ENCODE measurements around the gene RNASE9. TPM values are rescaled to one million over a fixed set of nuclear protein-coding genes. Genes with fewer than 3 reads are reported as not detected.

The RNASE9 gene
- total RNA-seq (2022; extraction: Qiagen RNA extraction; ENCODE audit: low read depth): not detected in 5 replicates

GRCh38 chr14:20560961-20561360 lies at the start of gene RNASE9:
TSS of gene RNASE9 (minus strand) at chr14:20561047.

GRCh38 chr14:20591235-20591634 lies 30.4 kb upstream of the RNASE9 start, which contains the start of gene RNASE12:
TSS of gene RNASE12 (minus strand) at chr14:20591376. CDS start at chr14:20590723, 653 bp downstream.

GRCh38 chr14:20587489-20588154 lies 26.8 kb upstream of the RNASE9 start, which contains the start of gene RNASE11:
TSS of gene RNASE11 (minus strand) at chr14:20588001.

Other genes with a start within 250 kb of the RNASE9 start
- gene CCNB1IP1, start 227.8 kb downstream of the RNASE9 start, total RNA-seq (2022; extraction: Qiagen RNA extraction; ENCODE audit: low read depth): 38.7 to 52.9 TPM (median 41.0 TPM) in 5 replicates
- gene PARP2, start 217.4 kb downstream of the RNASE9 start, total RNA-seq (2022; extraction: Qiagen RNA extraction; ENCODE audit: low read depth): 19.5 to 25.9 TPM (median 22.4 TPM) in 5 replicates
- 8.4 to 11.0 TPM (median 9.8 TPM) in 5 replicates for gene TEP1, start 147.5 kb downstream of the RNASE9 start, total RNA-seq (2022; extraction: Qiagen RNA extraction; ENCODE audit: low read depth)
- not detected in 5 replicates for gene KLHL33, start 124.9 kb downstream of the RNASE9 start, total RNA-seq (2022; extraction: Qiagen RNA extraction; ENCODE audit: low read depth)
- 19.1 to 25.1 TPM (median 25.0 TPM) in 5 replicates for gene OSGEP, start 106.2 kb downstream of the RNASE9 start, total RNA-seq (2022; extraction: Qiagen RNA extraction; ENCODE audit: low read depth)
- gene APEX1, start 105.8 kb downstream of the RNASE9 start, total RNA-seq (2022; extraction: Qiagen RNA extraction; ENCODE audit: low read depth): 250 to 269 TPM (median 262 TPM) in 5 replicates
- 29.2 to 44.4 TPM (median 33.0 TPM) in 5 replicates for gene PIP4P1, start 99.6 kb downstream of the RNASE9 start, total RNA-seq (2022; extraction: Qiagen RNA extraction; ENCODE audit: low read depth)
- 167 to 193 TPM (median 175 TPM) in 5 replicates for gene PNP, start 91.6 kb downstream of the RNASE9 start, total RNA-seq (2022; extraction: Qiagen RNA extraction; ENCODE audit: low read depth)
- 0.23 to 0.40 TPM (median 0.33 TPM) in 4 of 5 replicates, not detected in the other for gene RNASE10, start 55.5 kb downstream of the RNASE9 start, total RNA-seq (2022; extraction: Qiagen RNA extraction; ENCODE audit: low read depth)
- not detected in 5 replicates for gene RNASE11, start 27.0 kb upstream of the RNASE9 start, total RNA-seq (2022; extraction: Qiagen RNA extraction; ENCODE audit: low read depth)
- not detected in 5 replicates for gene RNASE12, start 30.3 kb upstream of the RNASE9 start, total RNA-seq (2022; extraction: Qiagen RNA extraction; ENCODE audit: low read depth)
- gene OR6S1, start 80.6 kb upstream of the RNASE9 start, total RNA-seq (2022; extraction: Qiagen RNA extraction; ENCODE audit: low read depth): not detected in 5 replicates
- gene RNASE4, start 123.5 kb upstream of the RNASE9 start, total RNA-seq (2022; extraction: Qiagen RNA extraction; ENCODE audit: low read depth): 5.3 to 8.7 TPM (median 6.2 TPM) in 5 replicates
- gene ANG, start 127.7 kb upstream of the RNASE9 start, total RNA-seq (2022; extraction: Qiagen RNA extraction; ENCODE audit: low read depth): 8.3 to 12.0 TPM (median 11.4 TPM) in 5 replicates
- gene EDDM3A, start 184.8 kb upstream of the RNASE9 start, total RNA-seq (2022; extraction: Qiagen RNA extraction; ENCODE audit: low read depth): not detected in 5 replicates
- not detected in 5 replicates for gene EDDM3B, start 207.4 kb upstream of the RNASE9 start, total RNA-seq (2022; extraction: Qiagen RNA extraction; ENCODE audit: low read depth)
- gene RNASE6, start 220.2 kb upstream of the RNASE9 start, total RNA-seq (2022; extraction: Qiagen RNA extraction; ENCODE audit: low read depth): not detected in 5 replicates
- 0.38 to 0.50 TPM (median 0.45 TPM) in 3 of 5 replicates, not detected in the others for gene RNASE1, start 241.8 kb upstream of the RNASE9 start, total RNA-seq (2022; extraction: Qiagen RNA extraction; ENCODE audit: low read depth)